ENCODE measurements around the gene PLS1. TPM values are rescaled to one million over a fixed set of nuclear protein-coding genes. Genes with fewer than 3 reads are reported as not detected.

Gene PLS1
- polyA plus RNA-seq, 1 experiment: 0.23 TPM

GRCh38 chr3:142608631-142609030, 12.4 kb downstream of the PLS1 start:
- CTCF ChIA-PET: interaction anchor here (0.7 to 0.9 kb wide), 2 partner anchors 10 to 875 kb away, joined by 3 read pairs; no protein-coding TSS in a partner anchor
- DNase-seq (ENCODE audit: low read depth): no peak
- TF ChIP-seq, protein P1, sequence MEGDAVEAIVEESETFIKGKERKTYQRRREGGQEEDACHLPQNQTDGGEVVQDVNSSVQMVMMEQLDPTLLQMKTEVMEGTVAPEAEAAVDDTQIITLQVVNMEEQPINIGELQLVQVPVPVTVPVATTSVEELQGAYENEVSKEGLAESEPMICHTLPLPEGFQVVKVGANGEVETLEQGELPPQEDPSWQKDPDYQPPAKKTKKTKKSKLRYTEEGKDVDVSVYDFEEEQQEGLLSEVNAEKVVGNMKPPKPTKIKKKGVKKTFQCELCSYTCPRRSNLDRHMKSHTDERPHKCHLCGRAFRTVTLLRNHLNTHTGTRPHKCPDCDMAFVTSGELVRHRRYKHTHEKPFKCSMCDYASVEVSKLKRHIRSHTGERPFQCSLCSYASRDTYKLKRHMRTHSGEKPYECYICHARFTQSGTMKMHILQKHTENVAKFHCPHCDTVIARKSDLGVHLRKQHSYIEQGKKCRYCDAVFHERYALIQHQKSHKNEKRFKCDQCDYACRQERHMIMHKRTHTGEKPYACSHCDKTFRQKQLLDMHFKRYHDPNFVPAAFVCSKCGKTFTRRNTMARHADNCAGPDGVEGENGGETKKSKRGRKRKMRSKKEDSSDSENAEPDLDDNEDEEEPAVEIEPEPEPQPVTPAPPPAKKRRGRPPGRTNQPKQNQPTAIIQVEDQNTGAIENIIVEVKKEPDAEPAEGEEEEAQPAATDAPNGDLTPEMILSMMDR (IDR thresholded peaks at IDR 0.05; ENCODE audit: insufficient read depth, low read depth, low read length): no peak
- H3K36me3 ChIP-seq (ENCODE audit: control insufficient read depth, insufficient read depth, low read length): no peaks in the 10 kb centered on the region
- no peak overlapping the region for H3K4me3 ChIP-seq (ENCODE audit: low read depth, low read length)
- POLR2A ChIA-PET: no interaction called here
- no peaks in the 10 kb centered on the region for H3K27me3 ChIP-seq (ENCODE audit: control insufficient read depth, insufficient read depth, low read length)

GRCh38 chr3:142609136-142609535, 12.9 kb downstream of the PLS1 start:
- no peak for DNase-seq (ENCODE audit: low read depth)
- TF ChIP-seq, protein P1 (IDR thresholded peaks at IDR 0.05; ENCODE audit: insufficient read depth, low read depth, low read length): no peak
- ChIA-PET CTCF (interaction anchor here (0.9 kb wide), 1 partner anchor 9 kb away, joined by 3 read pairs; no protein-coding TSS in a partner anchor), POLR2A (no interaction called here)
- Histone ChIP-seq H3K36me3 (ENCODE audit: control insufficient read depth, insufficient read depth, low read length) (no peaks in the 10 kb centered on the region), H3K27me3 (ENCODE audit: control insufficient read depth, insufficient read depth, low read length) (no peaks in the 10 kb centered on the region), H3K4me3 (ENCODE audit: low read depth, low read length) (no peak overlapping the region)

GRCh38 chr3:142611206-142611605, 15.0 kb downstream of the PLS1 start:
- DNase-seq (ENCODE audit: low read depth): no peak
- Histone ChIP-seq H3K36me3 (ENCODE audit: control insufficient read depth, insufficient read depth, low read length) (no peaks in the 10 kb centered on the region), H3K4me3 (ENCODE audit: low read depth, low read length) (no peak overlapping the region), H3K27me3 (ENCODE audit: control insufficient read depth, insufficient read depth, low read length) (no peaks in the 10 kb centered on the region)
- POLR2A ChIA-PET: no interaction called here
- CTCF ChIA-PET: interaction anchor here (1.0 kb wide), 1 partner anchor 17 kb away, joined by 3 read pairs; no protein-coding TSS in a partner anchor
- TF ChIP-seq, protein P1 (IDR thresholded peaks at IDR 0.05; ENCODE audit: insufficient read depth, low read depth, low read length): no peak

DNA sequence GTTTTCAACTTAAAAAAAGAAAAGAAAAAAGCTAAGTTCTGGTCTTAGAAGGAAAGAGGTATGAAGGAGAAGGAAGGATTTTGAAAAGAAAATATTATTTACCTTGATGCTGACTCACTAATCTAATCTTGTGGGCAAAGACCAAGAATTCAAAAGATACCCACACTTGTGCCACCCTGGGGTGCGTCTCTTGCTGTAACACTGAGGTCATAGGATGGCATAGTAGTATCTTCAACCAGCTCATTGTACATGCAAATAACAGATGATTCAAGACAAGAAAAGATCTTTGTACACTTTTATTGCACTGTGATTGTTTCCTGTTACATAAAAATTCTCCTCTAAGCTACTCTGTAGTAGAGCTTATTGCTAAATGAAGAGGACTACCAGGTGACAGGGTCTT, 17.3 kb downstream of the PLS1 start:
- ChIA-PET POLR2A (no interaction called here), CTCF (no interaction called here)
- TF ChIP-seq, protein P1 (IDR thresholded peaks at IDR 0.05; ENCODE audit: insufficient read depth, low read depth, low read length): no peak
- Histone ChIP-seq H3K4me3 (ENCODE audit: low read depth, low read length) (no peak overlapping the region), H3K36me3 (ENCODE audit: control insufficient read depth, insufficient read depth, low read length) (no peaks in the 10 kb centered on the region), H3K27me3 (ENCODE audit: control insufficient read depth, insufficient read depth, low read length) (no peaks in the 10 kb centered on the region; the same call in 1 of the 2 replicates)
- DNase-seq (ENCODE audit: low read depth): no peak

DNA sequence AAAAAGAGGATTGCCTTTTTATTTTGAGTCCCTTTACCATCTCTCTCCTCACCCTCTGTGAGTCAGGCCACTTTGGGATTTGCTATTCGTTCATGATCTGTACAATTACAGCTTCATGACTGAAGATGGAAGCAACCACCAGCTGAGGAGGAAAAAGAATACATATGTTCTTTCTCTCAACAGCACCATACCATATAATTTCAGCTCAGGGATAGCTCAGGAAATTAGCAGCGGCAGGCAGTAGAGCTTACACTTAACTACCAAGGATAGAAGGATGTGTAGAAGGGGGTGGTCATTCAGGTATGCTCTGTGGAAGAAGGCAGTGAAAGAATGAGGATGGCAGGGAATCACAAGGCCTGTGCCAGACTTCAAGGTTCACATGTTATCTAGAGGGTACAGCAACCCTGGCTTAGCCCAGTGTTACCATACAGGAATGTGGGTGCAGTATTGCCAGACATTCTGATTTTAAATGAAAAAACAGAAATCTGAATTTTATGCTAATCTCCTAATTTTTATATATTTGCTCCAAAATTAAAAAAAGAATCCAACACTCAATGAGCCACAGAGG, 17.9 kb downstream of the PLS1 start:
- TF ChIP-seq, protein P1 (IDR thresholded peaks at IDR 0.05; ENCODE audit: insufficient read depth, low read depth, low read length): no peak
- DNase-seq (ENCODE audit: low read depth): no peak
- Histone ChIP-seq H3K36me3 (ENCODE audit: control insufficient read depth, insufficient read depth, low read length) (no peaks in the 10 kb centered on the region), H3K4me3 (ENCODE audit: low read depth, low read length) (no peak overlapping the region), H3K27me3 (ENCODE audit: control insufficient read depth, insufficient read depth, low read length) (no peaks in the 10 kb centered on the region; the same call in 1 of the 2 replicates)
- CTCF ChIA-PET: interaction anchor here (0.5 kb wide), 1 partner anchor 1172 kb away, joined by 3 read pairs; no protein-coding TSS in a partner anchor
- POLR2A ChIA-PET: no interaction called here

Data from BJ (cell line).